Caco-2 (cell line): ENCODE results near the gene KLHL18. TPM values are rescaled to one million over a fixed set of nuclear protein-coding genes. Genes with fewer than 3 reads are reported as not detected.

Experiments used
- BruUV-seq: library from RNA; stranded (reverse); fragments of 400-500 nt; replicated peaks from 2 replicates; lab custom pipeline; 2021; lab: Mats Ljungman, UMichigan
- CTCF ChIA-PET: fragments of 300-600 bp; sonication (Branson Sonifier 250); formaldehyde crosslinking; loops from one replicate; lab custom pipeline; 2022; ENCODE audit warnings: antibody characterized with exemption; lab: Charles Lee
- POLR2A ChIA-PET: fragments of 300-600 bp; sonication (Branson Sonifier 250); formaldehyde crosslinking; loops from one replicate; lab custom pipeline; 2022; ENCODE audit warnings: antibody characterized with exemption; lab: Charles Lee
- DNase-seq, 2 experiments: peaks; one replicate each; pipeline versions ENCODE4 v3.0.0 to v3.0.0-alpha.2; 2020 to 2022
- H3K27me3 ChIP-seq: replicated peaks from 2 replicates; pipeline ENCODE4 v1.6.0; 2011; ENCODE audit warnings: low read length; ENCODE audit not compliant: control insufficient read depth, insufficient read depth
- H3K36me3 ChIP-seq: 2 replicates; pipeline ENCODE4 v1.5.1; 2011; ENCODE audit warnings: low read length; ENCODE audit not compliant: control insufficient read depth, insufficient read depth
- H3K4me1 ChIP-seq: fragments of 250-450 bp; sonication (Bioruptor Pico); 2 replicates; pipeline ENCODE4 v1.5.1; 2020; ENCODE audit warnings: mild to moderate bottlenecking
- H3K4me3 ChIP-seq: 2 replicates; pipeline ENCODE4 v1.5.1; 2011; ENCODE audit warnings: low read depth, mild to moderate bottlenecking, control low read depth, low read length
- H3K9me3 ChIP-seq: fragments of 250-450 bp; sonication (Bioruptor Pico); 2 replicates; pipeline ENCODE4 v1.5.1; 2020; ENCODE audit warnings: mild to moderate bottlenecking, moderate library complexity
- H3K27ac Mint-ChIP-seq: one replicate; pipeline ENCODE4 v1.8.0; 2022; ENCODE audit warnings: mixed read lengths; ENCODE audit not compliant: unreplicated experiment
- H3K27me3 Mint-ChIP-seq: one replicate; pipeline ENCODE4 v1.8.0; 2022; ENCODE audit warnings: mixed read lengths; ENCODE audit not compliant: insufficient read depth, unreplicated experiment
- H3K36me3 Mint-ChIP-seq: one replicate; pipeline ENCODE4 v1.8.0; 2022; ENCODE audit warnings: mild to moderate bottlenecking, mixed read lengths; ENCODE audit not compliant: insufficient read depth, unreplicated experiment
- H3K4me1 Mint-ChIP-seq: one replicate; pipeline ENCODE4 v1.8.0; 2022; ENCODE audit warnings: low read depth, mixed read lengths; ENCODE audit not compliant: unreplicated experiment
- H3K4me3 Mint-ChIP-seq: one replicate; pipeline ENCODE4 v1.8.0; 2022; ENCODE audit warnings: mild to moderate bottlenecking, moderate library complexity, mixed read lengths; ENCODE audit not compliant: unreplicated experiment
- H3K9me3 Mint-ChIP-seq: one replicate; pipeline ENCODE4 v1.8.0; 2022; ENCODE audit warnings: mixed read lengths; ENCODE audit not compliant: unreplicated experiment
- CTCF ChIP-seq, 2 experiments: fragments of 200-600 bp in 1 of 2; IDR thresholded peaks; 1 replicate in 1 of 2; 2 replicates in 1 of 2; pipeline versions ENCODE4 v1.5.1 to v1.8.0; 2011 to 2022; ENCODE audit warnings: antibody characterized with exemption in 1 of 2, control low read depth in 1 of 2, inconsistent platforms in 1 of 2, low read depth in 1 of 2, low read length in 1 of 2, mild to moderate bottlenecking in 1 of 2, moderate library complexity in 1 of 2; ENCODE audit not compliant: insufficient read depth in 1 of 2, severe bottlenecking in 1 of 2, unreplicated experiment in 1 of 2
- intact Hi-C: fragments of 100-400 bp; cut with micrococcal nuclease; formaldehyde crosslinking; loops from one replicate; pipeline ENCODE4 v1.10.0; 2022; ENCODE audit not compliant: unreplicated experiment
- total RNA-seq: library from RNA; stranded (reverse); gene quantifications from 2 replicates; pipeline ENCODE4 v1.2.3, GENCODE V29; 2022

Gene KLHL18
- total RNA-seq, 1 experiment from 2014 or later = 29.5 TPM

- no peak for TF ChIP-seq CTCF (IDR thresholded peaks at IDR 0.05; ENCODE audit: insufficient read depth in 1 of 2, low read depth in 1 of 2, low read length in 1 of 2, severe bottlenecking in 1 of 2, unreplicated experiment in 1 of 2)
- CTCF ChIA-PET = no interaction called here
- Mint-ChIP-seq H3K27me3 (no peaks in the 10 kb centered on the region), H3K9me3 (no peaks in the 10 kb centered on the region), H3K4me3 (no peak overlapping the region), H3K4me1 (peaks cover 5% of the 10 kb centered on the region), H3K36me3 (peaks cover 12% of the 10 kb centered on the region), H3K27ac (no peak overlapping the region)
- DNase-seq = no peak
- no peaks in the 10 kb centered on the region for H3K27me3 ChIP-seq
- H3K36me3 ChIP-seq = no peaks in the 10 kb centered on the region
- POLR2A ChIA-PET = no interaction called here
- BruUV-seq = no TSS peak
- no peaks in the 10 kb centered on the region for H3K9me3 ChIP-seq
- H3K4me3 ChIP-seq = no peak overlapping the region
- intact Hi-C loops = no loop called here
- H3K4me1 ChIP-seq = no peaks in the 10 kb centered on the region
Observed at GRCh38 chr3:47310391-47310790, 27.6 kb downstream of the KLHL18 start.

GRCh38 chr3:47313341-47314055 is 30.8 kb downstream of the KLHL18 start:
- Mint-ChIP-seq H3K27me3 (no peaks in the 10 kb centered on the region), H3K36me3 (peaks cover 6% of the 10 kb centered on the region), H3K27ac (no peak overlapping the region), H3K4me3 (no peak overlapping the region), H3K4me1 (peaks cover 5% of the 10 kb centered on the region), H3K9me3 (no peaks in the 10 kb centered on the region)
- no peaks in the 10 kb centered on the region for H3K4me1 ChIP-seq
- no peak for TF ChIP-seq CTCF (IDR thresholded peaks at IDR 0.05; ENCODE audit: insufficient read depth in 1 of 2, low read depth in 1 of 2, low read length in 1 of 2, severe bottlenecking in 1 of 2, unreplicated experiment in 1 of 2)
- CTCF ChIA-PET = no interaction called here
- no peak for DNase-seq
- no peaks in the 10 kb centered on the region for H3K27me3 ChIP-seq
- no peaks in the 10 kb centered on the region for H3K9me3 ChIP-seq
- H3K4me3 ChIP-seq = no peak overlapping the region
- intact Hi-C loops = no loop called here
- H3K36me3 ChIP-seq = no peaks in the 10 kb centered on the region
- BruUV-seq = no TSS peak
- POLR2A ChIA-PET = no interaction called here

GRCh38 chr3:47314056-47314764 is 31.5 kb downstream of the KLHL18 start:
- CTCF ChIA-PET = no interaction called here
- Histone ChIP-seq H3K27me3 (no peaks in the 10 kb centered on the region), H3K9me3 (no peaks in the 10 kb centered on the region), H3K4me1 (no peaks in the 10 kb centered on the region), H3K36me3 (no peaks in the 10 kb centered on the region), H3K4me3 (no peak overlapping the region)
- H3K36me3 Mint-ChIP-seq = peaks cover 6% of the 10 kb centered on the region
- POLR2A ChIA-PET = no interaction called here
- H3K4me1 Mint-ChIP-seq = peaks cover 5% of the 10 kb centered on the region
- no peak overlapping the region for H3K27ac Mint-ChIP-seq
- H3K9me3 Mint-ChIP-seq = no peaks in the 10 kb centered on the region
- intact Hi-C loops = no loop called here
- no TSS peak for BruUV-seq
- no peak for DNase-seq
- H3K27me3 Mint-ChIP-seq = no peaks in the 10 kb centered on the region
- H3K4me3 Mint-ChIP-seq = no peak overlapping the region
- TF ChIP-seq CTCF (IDR thresholded peaks at IDR 0.05; ENCODE audit: insufficient read depth in 1 of 2, low read depth in 1 of 2, low read length in 1 of 2, severe bottlenecking in 1 of 2, unreplicated experiment in 1 of 2) = no peak
